Mammary epithelial cell (primary cell): ENCODE results near the gene FHIT.

Source experiments
- EZH2 ChIP-seq: IDR thresholded peaks from 2 replicates; pipeline ENCODE4 v1.6.1; 2012; ENCODE audit warnings: low read length, inconsistent platforms, borderline replicate concordance
- TF ChIP-seq, protein P1 (sequence below), 2 donors: IDR thresholded peaks in 1 of 2; conservative IDR thresholded peaks in 1 of 2; 2 replicates each; pipeline ENCODE4 v1.5.1; 2011 to 2012; ENCODE audit warnings: inconsistent platforms in 2 of 2, low read length in 2 of 2, mild to moderate bottlenecking in 2 of 2, control low read depth in 1 of 2, low read depth in 1 of 2; ENCODE audit not compliant: insufficient read depth in 1 of 2; ENCODE audit errors: extremely low read depth in 1 of 2

DNA sequence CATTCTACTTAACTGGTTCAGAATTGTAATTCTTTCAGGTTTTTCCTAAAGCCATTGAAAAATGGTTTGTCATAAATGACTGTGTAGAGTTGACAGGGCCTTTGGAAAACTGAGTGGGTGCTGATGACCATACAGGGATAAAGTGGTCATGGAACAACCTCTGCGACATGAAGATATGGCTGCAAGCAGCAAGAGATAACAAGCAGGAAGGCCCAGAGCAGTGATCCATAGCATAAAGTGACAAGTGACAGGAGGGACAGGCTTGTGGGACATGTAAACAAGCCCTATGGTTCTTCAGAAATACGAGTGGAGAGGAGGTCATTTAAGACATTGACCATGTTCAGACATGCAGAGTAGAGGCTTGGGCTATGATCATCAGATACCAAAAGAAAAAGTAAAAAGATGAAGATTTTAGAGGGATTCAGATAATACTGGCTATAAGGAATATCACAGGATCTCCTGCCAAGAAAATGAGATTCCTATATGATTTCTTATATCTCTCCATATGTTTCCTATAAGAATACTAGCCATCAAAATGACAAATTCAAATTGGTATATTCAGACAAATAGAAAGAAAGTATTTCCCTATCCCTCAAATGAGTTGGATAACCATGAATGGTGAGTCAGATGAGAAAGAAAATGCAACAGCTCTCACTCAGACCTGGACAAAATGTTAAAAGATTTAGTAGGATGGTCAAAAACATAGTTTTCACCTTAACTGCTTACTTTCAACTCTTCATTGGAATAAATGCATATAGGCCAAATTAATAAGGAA lies 1373.8 kb downstream of the FHIT start:
- TF ChIP-seq, protein P1, sequence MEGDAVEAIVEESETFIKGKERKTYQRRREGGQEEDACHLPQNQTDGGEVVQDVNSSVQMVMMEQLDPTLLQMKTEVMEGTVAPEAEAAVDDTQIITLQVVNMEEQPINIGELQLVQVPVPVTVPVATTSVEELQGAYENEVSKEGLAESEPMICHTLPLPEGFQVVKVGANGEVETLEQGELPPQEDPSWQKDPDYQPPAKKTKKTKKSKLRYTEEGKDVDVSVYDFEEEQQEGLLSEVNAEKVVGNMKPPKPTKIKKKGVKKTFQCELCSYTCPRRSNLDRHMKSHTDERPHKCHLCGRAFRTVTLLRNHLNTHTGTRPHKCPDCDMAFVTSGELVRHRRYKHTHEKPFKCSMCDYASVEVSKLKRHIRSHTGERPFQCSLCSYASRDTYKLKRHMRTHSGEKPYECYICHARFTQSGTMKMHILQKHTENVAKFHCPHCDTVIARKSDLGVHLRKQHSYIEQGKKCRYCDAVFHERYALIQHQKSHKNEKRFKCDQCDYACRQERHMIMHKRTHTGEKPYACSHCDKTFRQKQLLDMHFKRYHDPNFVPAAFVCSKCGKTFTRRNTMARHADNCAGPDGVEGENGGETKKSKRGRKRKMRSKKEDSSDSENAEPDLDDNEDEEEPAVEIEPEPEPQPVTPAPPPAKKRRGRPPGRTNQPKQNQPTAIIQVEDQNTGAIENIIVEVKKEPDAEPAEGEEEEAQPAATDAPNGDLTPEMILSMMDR (conservative IDR thresholded peaks at IDR 0.05 in 1 of 2, IDR thresholded peaks at IDR 0.05 in 1 of 2; ENCODE audit: extremely low read depth in 1 of 2, insufficient read depth in 1 of 2, low read depth in 1 of 2, low read length in 2 of 2) = no peak
- TF ChIP-seq EZH2 = no peak
